ENCODE data around the gene ZYX. TPM values are rescaled to one million over a fixed set of nuclear protein-coding genes. Genes with fewer than 3 reads are reported as not detected.

Gene ZYX
- total and polyA plus RNA-seq, 2 of the 13 experiments (the other 11 are each of a cell fraction or from before 2014, with no cell fraction given) = 9.9 to 13.7 TPM

- TF ChIP-seq AFF4 (CRISPR knock-in tag; IDR thresholded peaks at IDR 0.05) (0 out of 2 replicates have a peak, but pooled peaks have one; percentile 51), ZNF737 (CRISPR knock-in tag; IDR thresholded peaks at IDR 0.05; ENCODE audit: borderline replicate concordance) (no peak; the same call in 1 of the 2 replicates), ZMYM2 (CRISPR knock-in tag; IDR thresholded peaks at IDR 0.05) (no peak), HNF4A (CRISPR knock-in tag; IDR thresholded peaks at IDR 0.05) (peak; percentile 95), ZNF850 (CRISPR knock-in tag; conservative IDR thresholded peaks at IDR 0.05) (no peak), ONECUT2 (CRISPR knock-in tag; IDR thresholded peaks at IDR 0.05) (no peak), ZFP37 (CRISPR knock-in tag; IDR thresholded peaks at IDR 0.05; ENCODE audit: borderline replicate concordance) (no peak), NFE2L2 (IDR thresholded peaks at IDR 0.05; ENCODE audit: low read length) (no peak), ZNF7 (CRISPR knock-in tag; IDR thresholded peaks at IDR 0.05) (no peak), SOX6 (IDR thresholded peaks at IDR 0.05) (no peak), SOX6 (CRISPR knock-in tag; IDR thresholded peaks at IDR 0.05) (peak; percentile 98), NFATC3 (CRISPR knock-in tag; IDR thresholded peaks at IDR 0.05) (no peak), MAFF (IDR thresholded peaks at IDR 0.05; ENCODE audit: low read depth, low read length) (no peak), SNAPC5 (CRISPR knock-in tag; IDR thresholded peaks at IDR 0.05; ENCODE audit: borderline replicate concordance) (no peak), ZNF878 (CRISPR knock-in tag; IDR thresholded peaks at IDR 0.05) (no peak), ZNF496 (CRISPR knock-in tag; IDR thresholded peaks at IDR 0.05; ENCODE audit: insufficient replicate concordance) (no peak), ZNF550 (CRISPR knock-in tag; IDR thresholded peaks at IDR 0.05; ENCODE audit: borderline replicate concordance) (0 out of 2 replicates have a peak, but pooled peaks have one; percentile 14), MED8 (CRISPR knock-in tag; IDR thresholded peaks at IDR 0.05; ENCODE audit: insufficient replicate concordance) (no peak), RCOR2 (CRISPR knock-in tag; IDR thresholded peaks at IDR 0.05) (peak; percentile 62; the same call in 1 of the 2 replicates), ZNF709 (CRISPR knock-in tag; IDR thresholded peaks at IDR 0.05) (no peak), NCOR1 (IDR thresholded peaks at IDR 0.05; ENCODE audit: borderline replicate concordance, low read length) (0 out of 2 replicates have a peak, but pooled peaks have one; percentile 49), XRCC5 (optimal IDR thresholded peaks at IDR 0.05; ENCODE audit: low read length) (no peak), ZEB1 (IDR thresholded peaks at IDR 0.05; ENCODE audit: insufficient replicate concordance, low read depth) (peak; percentile 21), BATF2 (CRISPR knock-in tag; IDR thresholded peaks at IDR 0.05) (no peak), ZNF205 (CRISPR knock-in tag; IDR thresholded peaks at IDR 0.05) (peak; percentile 77; the same call in 1 of the 2 replicates), CREBL2 (CRISPR knock-in tag; IDR thresholded peaks at IDR 0.05; ENCODE audit: borderline replicate concordance) (no peak), ZNF234 (CRISPR knock-in tag; conservative IDR thresholded peaks at IDR 0.05) (no peak)
Observed at GRCh38 chr7:143395187-143396149, 14.3 kb downstream of the ZYX start (continued).

Data from HepG2 (cell line).